Aorta (tissue), 5 donors: ENCODE data around the gene EZR. TPM values are rescaled to one million over a fixed set of nuclear protein-coding genes. Genes with fewer than 3 reads are reported as not detected.
"Not testable (repeated sequence)": the region's sequence is repeated elsewhere in the genome, so short reads cannot be mapped to it uniquely, and the experiment has no call there.

ENCODE experiments used
- ATAC-seq: fragments of 200-7000 bp; cut with Tn5 transposase; one replicate; pipeline ENCODE4 v1.9.1; 2022; ENCODE audit warnings: moderate library complexity; ENCODE audit not compliant: low FRiP score
- DNase-seq, 2 donors: peaks; one replicate each; pipeline ENCODE4 v3.0.0-alpha.2; 2020
- H3K27ac ChIP-seq, 2 donors: one replicate each; pipeline ENCODE4 v1.5.1; 2013; ENCODE audit warnings: low read length in 2 of 2, mild to moderate bottlenecking in 2 of 2, moderate library complexity in 2 of 2, control low read depth in 1 of 2, inconsistent platforms in 1 of 2, low read depth in 1 of 2
- H3K27me3 ChIP-seq, 2 donors: one replicate each; pipeline ENCODE4 v1.6.1; 2013; ENCODE audit warnings: control low read depth in 1 of 2, low read length in 1 of 2, mild to moderate bottlenecking in 1 of 2, moderate library complexity in 1 of 2; ENCODE audit not compliant: insufficient read depth in 2 of 2, control insufficient read depth in 1 of 2
- H3K36me3 ChIP-seq, 2 donors: one replicate each; pipeline ENCODE4 v1.6.1; 2013; ENCODE audit warnings: control low read depth in 1 of 2, low read length in 1 of 2, mild to moderate bottlenecking in 1 of 2; ENCODE audit not compliant: insufficient read depth in 2 of 2, control insufficient read depth in 1 of 2
- H3K4me1 ChIP-seq, 2 donors: one replicate each; pipeline ENCODE4 v1.6.1; 2013; ENCODE audit warnings: low read length in 2 of 2, control low read depth in 1 of 2, mild to moderate bottlenecking in 1 of 2, moderate library complexity in 1 of 2; ENCODE audit not compliant: insufficient read depth in 2 of 2, control insufficient read depth in 1 of 2
- H3K4me3 ChIP-seq, 2 donors: one replicate each; pipeline ENCODE4 v1.5.1; 2013; ENCODE audit warnings: low read length in 2 of 2, control low read depth in 1 of 2, mild to moderate bottlenecking in 1 of 2
- H3K9me3 ChIP-seq: one replicate; pipeline ENCODE4 v1.6.1; 2013; ENCODE audit warnings: mild to moderate bottlenecking, low read length; ENCODE audit not compliant: control insufficient read depth
- WGBS, 2 donors: extraction: QIAGEN DNeasy Blood & Tissue Kit; methylation state at CpG; one replicate each; pipeline ENCODE4 v1.1.7; 2013; 5-methylcytosine and 5-hydroxymethylcytosine counted together
- intact Hi-C, 2 donors: fragments of 100-400 bp; cut with DNase I; formaldehyde crosslinking; loops; one replicate each; pipeline versions ENCODE4 v1.14.2 to v1.15.0; 2022
- polyA plus RNA-seq, 2 donors: library from polyadenylated mRNA; stranded (reverse); fragments of 200-250 nt; gene quantifications; one replicate each; pipeline ENCODE4 v1.2.3, GENCODE V29; 2013
- total RNA-seq, 2 donors: library from RNA; stranded (reverse); fragmentation: NEBNext Ultra II Directional; extraction: Animal tissue kit (Norgen Biotek cat#: 25700); gene quantifications; one replicate each; pipeline ENCODE4 v1.2.1, GENCODE V29; 2021
- donor health status: healthy with polysubstance abuse.
- donor health status: Bipolar disorder and iron deficiency.
- donor health status: DM: no; HTN: no; CAD: no.
- donor health status: DM: no; HTN: no; CAD: no.
- donor health status: DM: yes; HTN: yes; CAD: no.

The EZR gene
- total and polyA plus RNA-seq, 4 donors: 13.4 to 127 (median 50.5) TPM

GRCh38 chr6:158847012-158847529, 27.9 kb upstream of the EZR start:
- H3K9me3 ChIP-seq: no peaks in the 10 kb centered on the region
- no peaks in the 10 kb centered on the region for H3K36me3 ChIP-seq
- H3K4me3 ChIP-seq: no peak overlapping the region
- ATAC-seq (no peak), DNase-seq (no peak)
- intact Hi-C loops: no loop called here
- no peaks in the 10 kb centered on the region for H3K27me3 ChIP-seq
- WGBS, 2 donors: 76 to 82% methylated on average over 8 to 11 of the region's 11 CpGs
- no peaks in the 10 kb centered on the region for H3K4me1 ChIP-seq
- no peak overlapping the region for H3K27ac ChIP-seq

GRCh38 chr6:158843751-158844683, 24.8 kb upstream of the EZR start:
- 76 to 78% methylated on average over 10 of the region's 10 CpGs for WGBS, 2 donors
- intact Hi-C loops: no loop called here
- ATAC-seq: no peak
- H3K4me3 ChIP-seq: no peak overlapping the region
- DNase-seq: no peak
- no peaks in the 10 kb centered on the region for H3K4me1 ChIP-seq
- no peaks in the 10 kb centered on the region for H3K36me3 ChIP-seq
- H3K9me3 ChIP-seq: peaks cover 1% of the 10 kb centered on the region
- no peaks in the 10 kb centered on the region for H3K27me3 ChIP-seq
- H3K27ac ChIP-seq: no peak overlapping the region

- Histone ChIP-seq H3K4me1 (no peaks in the 10 kb centered on the region), H3K36me3 (no peaks in the 10 kb centered on the region), H3K27me3 (no peaks in the 10 kb centered on the region), H3K9me3 (peaks cover 1% of the 10 kb centered on the region), H3K4me3 (no peak overlapping the region), H3K27ac (no peak overlapping the region)
- no peak for DNase-seq
- no peak for ATAC-seq
- WGBS, 2 donors: 60 to 62% methylated on average over 3 of the region's 3 CpGs
- intact Hi-C loops: no loop called here
Observed at GRCh38 chr6:158841358-158841757, 22.2 kb upstream of the EZR start.

- Histone ChIP-seq H3K9me3 (peaks cover 1% of the 10 kb centered on the region), H3K27me3 (no peaks in the 10 kb centered on the region), H3K36me3 (no peaks in the 10 kb centered on the region), H3K27ac (no peak overlapping the region), H3K4me3 (no peak overlapping the region), H3K4me1 (no peaks in the 10 kb centered on the region)
- WGBS, 2 donors: 87 to 96% methylated on average over 1 of the region's 1 CpG
- DNase-seq (no peak), ATAC-seq (no peak)
- intact Hi-C loops: no loop called here
Observed at GRCh38 chr6:158840465-158840864, 21.3 kb upstream of the EZR start.

- DNase-seq (no peak), ATAC-seq (no peak)
- H3K4me3 ChIP-seq: no peak overlapping the region
- WGBS, 2 donors: 92 to 94% methylated on average over 5 of the region's 5 CpGs
- no peaks in the 10 kb centered on the region for H3K36me3 ChIP-seq
- H3K27me3 ChIP-seq: no peaks in the 10 kb centered on the region
- H3K27ac ChIP-seq: no peak overlapping the region
- H3K4me1 ChIP-seq: no peaks in the 10 kb centered on the region
- intact Hi-C loops: no loop called here
- peaks cover 1% of the 10 kb centered on the region for H3K9me3 ChIP-seq
Observed at GRCh38 chr6:158839796-158840195, 20.6 kb upstream of the EZR start.

GRCh38 chr6:158838790-158839189, 19.6 kb upstream of the EZR start:
- intact Hi-C loops, H3K36me3 ChIP-seq, DNase-seq, H3K27ac ChIP-seq, H3K9me3 ChIP-seq, H3K4me1 ChIP-seq, ATAC-seq, H3K4me3 ChIP-seq, H3K27me3 ChIP-seq: not testable (repeated sequence)
- WGBS, 2 donors: 91% methylated on average over 3 of the region's 3 CpGs

GRCh38 chr6:158837684-158838625, 18.8 kb upstream of the EZR start:
- 79 to 81% methylated on average over 14 of the region's 14 CpGs for WGBS, 2 donors
- no peak for DNase-seq
- H3K4me3 ChIP-seq: no peak overlapping the region
- H3K27me3 ChIP-seq: no peaks in the 10 kb centered on the region
- H3K4me1 ChIP-seq: no peaks in the 10 kb centered on the region
- H3K9me3 ChIP-seq: peaks cover 1% of the 10 kb centered on the region
- no peak overlapping the region for H3K27ac ChIP-seq
- H3K36me3 ChIP-seq: no peaks in the 10 kb centered on the region
- intact Hi-C loops: no loop called here
- no peak for ATAC-seq

- 96 to 98% methylated on average over 11 of the region's 11 CpGs for WGBS, 2 donors
- H3K27me3 ChIP-seq: no peaks in the 10 kb centered on the region
Observed at GRCh38 chr6:158836625-158837311, 17.6 kb upstream of the EZR start.

More at GRCh38 chr6:158836625-158837311, 17.6 kb upstream of the EZR start:
- no peaks in the 10 kb centered on the region for H3K4me1 ChIP-seq
- H3K36me3 ChIP-seq: no peaks in the 10 kb centered on the region
- H3K9me3 ChIP-seq: peaks cover 1% of the 10 kb centered on the region
- H3K27ac ChIP-seq: no peak overlapping the region
- intact Hi-C loops: no loop called here
- DNase-seq (no peak), ATAC-seq (no peak)
- H3K4me3 ChIP-seq: no peak overlapping the region
